GM21423 (cell line): ENCODE data around the gene DSTN.

Experiments used
- ATAC-seq: cut with Tn5 transposase; IDR thresholded peaks from one replicate; pipeline ENCODE4 v1.9.1; 2021; ENCODE audit warnings: mild to moderate bottlenecking, moderate library complexity; ENCODE audit not compliant: unreplicated experiment

DSTN gene

DNA sequence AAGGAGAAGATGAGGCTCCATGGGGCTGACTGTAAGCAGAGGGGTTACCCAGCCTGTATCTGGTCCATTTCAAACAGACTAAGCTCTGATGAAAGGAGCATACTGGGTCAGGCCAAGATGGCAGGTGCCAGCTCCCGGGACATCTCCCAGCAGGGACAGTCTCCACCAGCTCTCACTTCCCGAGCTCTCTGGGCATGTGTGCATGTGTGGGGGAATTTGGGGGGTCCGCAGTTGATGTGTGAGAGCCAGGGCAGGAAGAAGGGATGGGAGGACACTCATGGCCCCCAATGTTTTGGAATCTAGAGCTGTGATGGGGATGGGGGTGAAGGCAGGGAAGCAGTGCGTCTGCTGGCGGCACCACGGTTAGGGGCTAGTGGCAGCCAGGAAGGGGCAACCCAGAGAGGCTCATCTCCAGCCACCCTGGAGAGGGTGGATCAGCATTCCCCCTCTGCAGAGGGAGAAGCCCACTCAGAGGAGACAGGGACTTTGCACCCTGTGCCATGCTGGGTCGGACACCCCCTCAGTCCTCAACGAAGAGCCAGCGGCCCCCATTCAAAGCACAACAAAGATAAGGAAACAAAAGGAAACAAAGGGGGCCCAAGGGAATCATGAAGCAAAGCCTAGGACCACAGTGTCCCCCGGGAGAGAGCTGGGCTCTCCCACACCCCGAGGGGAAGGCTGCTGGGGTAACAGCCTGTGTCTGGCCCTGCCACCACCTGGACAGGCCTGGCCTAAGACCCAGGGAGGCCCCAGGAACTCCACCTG lies 52.4 kb downstream of the DSTN start:
- no peak for ATAC-seq

DNA sequence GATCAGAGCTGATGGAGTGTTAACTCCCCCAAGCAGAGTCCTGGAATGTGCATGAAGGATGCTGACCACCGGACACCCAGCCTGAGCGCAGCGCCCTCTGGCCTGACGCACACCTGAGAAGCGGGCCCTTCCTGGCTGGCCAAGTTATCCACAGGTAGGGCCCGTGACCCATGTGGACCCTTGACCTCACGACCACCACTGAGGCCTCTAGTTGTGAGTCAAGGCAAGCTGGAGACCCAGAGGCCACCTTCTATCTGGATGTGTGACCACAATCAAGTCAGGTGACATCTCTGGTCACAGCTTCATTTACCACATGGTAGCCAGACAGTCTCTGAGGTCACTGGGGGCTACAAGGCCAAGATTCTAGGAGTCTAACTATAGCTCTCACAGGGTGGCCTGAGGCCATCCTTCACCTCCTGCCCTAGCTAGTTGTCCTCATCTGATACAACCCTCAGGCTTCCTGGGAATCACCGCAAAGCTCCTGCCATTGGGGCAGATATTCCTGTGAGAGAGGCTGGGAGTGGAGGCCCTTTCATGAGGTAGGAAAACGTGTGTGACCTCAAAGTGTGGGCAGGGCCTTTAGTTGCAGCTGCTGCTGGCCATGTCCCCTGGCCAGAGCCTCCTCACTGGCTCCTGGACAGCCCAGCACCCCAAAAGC lies 53.1 kb downstream of the DSTN start:
- ATAC-seq: no peak

DNA sequence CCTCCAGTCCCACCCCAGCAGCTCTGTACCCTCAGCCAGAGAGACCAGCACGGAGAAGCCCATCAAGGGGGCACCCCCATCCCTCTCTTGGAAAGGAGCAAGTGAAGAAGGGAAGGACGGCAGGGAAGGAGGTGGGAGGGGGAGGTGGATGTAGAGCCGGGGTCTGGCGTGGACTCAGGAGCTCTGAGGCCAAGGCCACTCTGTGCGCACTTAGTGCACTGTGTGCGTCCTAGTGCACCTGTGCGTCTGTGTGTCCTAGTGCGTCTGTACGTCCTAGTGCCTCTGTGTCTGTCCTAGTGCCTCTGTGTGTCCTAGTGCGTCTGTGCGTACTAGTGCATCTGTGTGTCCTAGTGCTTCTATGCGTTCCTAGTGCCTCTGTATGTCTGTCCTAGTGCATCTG lies 54.2 kb downstream of the DSTN start:
- no peak for ATAC-seq

DNA sequence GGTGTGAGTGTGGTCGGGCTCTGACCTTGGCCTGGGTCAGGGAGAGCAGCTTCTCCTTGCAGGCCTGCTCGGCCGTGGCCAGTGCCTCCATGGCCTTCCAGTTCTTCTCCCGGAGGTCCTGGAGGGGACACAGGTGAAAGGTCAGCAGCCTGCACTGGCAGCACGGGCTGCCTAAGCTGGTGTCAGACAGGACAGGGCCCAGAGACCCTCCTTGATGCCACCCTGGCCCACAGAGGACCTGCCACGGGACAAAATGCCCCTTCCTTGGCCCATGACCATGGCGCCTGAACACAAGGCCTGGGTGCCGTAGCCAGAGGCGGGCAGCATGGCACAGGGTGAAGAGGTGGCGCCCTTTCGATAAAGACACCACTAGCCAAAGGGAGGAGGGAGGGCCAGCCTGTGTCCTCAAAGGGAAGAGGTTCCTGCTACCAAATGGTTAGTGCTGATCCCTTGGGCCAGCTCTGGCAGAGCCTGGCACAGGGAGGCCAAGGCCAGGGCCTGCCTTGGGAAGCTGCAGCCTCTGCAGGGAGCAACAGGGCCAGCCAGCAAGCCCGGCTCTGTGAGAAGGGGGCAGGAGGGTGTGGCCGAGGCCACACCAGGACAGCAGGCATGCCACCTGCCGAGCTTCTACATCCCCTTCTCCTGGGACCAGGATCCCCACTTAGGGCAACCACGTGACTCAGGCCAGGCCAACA lies 54.8 kb downstream of the DSTN start:
- ATAC-seq: no peak

DNA sequence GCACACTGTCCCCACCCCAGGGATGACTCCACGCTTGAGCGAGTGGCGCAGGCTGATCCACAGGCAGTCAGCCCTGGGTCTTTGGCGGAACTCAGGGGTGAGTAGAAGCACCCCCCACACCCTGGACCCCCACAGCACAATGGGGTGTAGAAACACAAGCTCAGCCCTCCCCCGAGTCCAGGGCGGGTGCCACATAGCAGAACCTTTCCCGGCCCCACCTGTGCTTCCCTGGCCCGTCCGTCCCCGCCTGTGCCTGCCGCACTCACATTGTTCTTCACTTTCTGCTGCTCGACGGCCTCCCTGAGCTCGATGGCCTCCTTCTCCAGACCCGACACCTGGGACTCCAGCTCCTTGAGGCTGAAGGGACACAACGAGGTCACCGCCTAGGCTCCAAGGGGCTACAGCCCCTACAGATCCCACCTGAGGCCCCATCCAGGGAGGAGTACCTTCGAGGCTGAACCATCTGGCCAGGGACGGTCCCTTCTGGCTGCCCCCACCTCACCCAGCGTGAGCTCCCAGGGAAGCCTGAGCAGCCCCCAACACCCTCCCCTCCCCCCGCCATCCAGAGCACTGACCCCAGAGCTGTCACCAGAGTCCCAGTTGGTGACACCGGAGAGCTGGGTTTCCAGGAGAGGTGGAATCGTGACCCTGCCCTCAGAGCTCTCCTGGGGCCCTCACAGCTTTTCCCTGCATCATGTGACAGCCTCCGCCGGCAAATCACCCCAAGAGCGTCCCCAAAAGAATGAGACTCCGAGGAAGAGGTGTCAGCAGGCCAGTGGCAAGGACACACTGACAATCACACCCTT lies 55.6 kb downstream of the DSTN start:
- no peak for ATAC-seq

DNA sequence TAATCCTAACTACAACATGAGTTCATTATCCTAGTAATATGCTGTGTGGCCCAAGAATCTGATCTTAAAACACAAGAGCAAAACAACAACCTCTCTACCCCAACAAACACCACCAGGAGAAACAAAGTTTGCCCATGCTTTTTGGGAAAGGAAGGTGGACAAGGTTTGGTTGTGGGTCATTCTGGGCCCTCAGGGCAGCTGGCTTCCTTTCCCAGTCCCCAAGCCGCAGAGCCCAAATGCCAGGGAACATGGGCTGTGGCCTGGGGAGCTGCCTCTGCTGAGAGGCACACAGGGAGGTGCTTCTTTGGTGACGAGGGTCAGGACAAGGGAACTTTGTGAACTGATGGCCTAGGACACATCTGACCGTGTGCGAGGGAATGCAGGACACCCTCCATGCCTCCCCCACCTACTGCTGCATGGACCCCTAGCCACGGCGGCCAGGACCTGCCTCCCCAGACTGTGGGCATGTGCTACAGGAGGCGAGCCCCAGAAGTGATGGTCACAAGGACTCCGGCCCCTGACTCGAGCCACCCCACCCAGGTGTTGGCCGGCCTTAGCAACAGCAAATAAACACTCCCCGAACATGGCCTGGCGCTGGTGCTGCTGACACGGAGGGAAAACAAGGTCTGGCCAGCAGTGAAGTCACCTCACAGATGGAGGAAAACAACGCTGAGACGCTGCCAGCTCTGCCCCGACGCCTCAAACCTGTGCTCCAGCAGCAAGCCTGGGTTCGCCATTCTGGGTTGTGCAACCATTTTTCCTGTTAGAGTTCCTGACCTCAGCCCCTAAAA lies 56.5 kb downstream of the DSTN start:
- ATAC-seq: no peak

DNA sequence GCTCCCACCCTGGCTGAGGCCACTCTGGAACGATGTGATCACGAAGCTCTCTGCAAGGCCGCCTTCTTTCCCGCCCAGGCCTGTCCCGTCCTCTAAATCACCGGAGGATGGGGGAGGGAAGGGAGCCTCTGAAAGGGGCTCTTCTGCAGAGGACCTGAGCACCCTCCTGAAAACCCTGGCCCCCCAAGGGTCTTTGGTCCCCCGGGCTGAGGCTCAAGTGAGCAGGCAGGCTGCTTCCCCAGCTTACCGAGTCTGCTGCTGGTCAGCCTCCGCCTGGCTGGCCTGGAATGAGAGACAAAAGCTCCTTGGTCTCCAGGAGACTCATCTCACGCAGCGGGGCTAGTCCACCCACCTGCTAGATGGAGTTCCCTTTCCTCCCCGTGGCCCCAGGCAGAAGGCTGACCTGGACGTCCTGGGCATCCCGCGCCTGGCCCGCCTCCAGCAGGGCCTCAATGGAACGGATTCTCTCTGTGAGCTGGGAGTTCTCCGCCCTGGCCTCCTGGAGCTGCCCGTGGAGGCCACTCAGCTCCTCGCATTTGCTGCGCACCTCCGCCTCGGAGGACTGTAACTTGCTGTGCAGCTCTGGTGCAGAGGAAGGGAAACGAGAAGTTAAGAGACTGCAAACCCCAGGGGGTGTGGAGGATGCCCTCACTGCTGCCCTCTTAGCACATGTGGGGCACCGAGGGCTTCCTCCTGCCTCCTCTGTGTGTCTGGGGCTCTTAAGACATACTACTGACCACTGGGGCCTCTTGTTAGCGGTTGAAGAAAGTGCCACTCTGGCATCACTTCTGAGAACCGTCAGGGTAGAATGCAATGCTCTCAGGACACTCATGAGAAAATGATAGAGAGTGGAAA lies 57.5 kb downstream of the DSTN start:
- ATAC-seq: no peak

DNA sequence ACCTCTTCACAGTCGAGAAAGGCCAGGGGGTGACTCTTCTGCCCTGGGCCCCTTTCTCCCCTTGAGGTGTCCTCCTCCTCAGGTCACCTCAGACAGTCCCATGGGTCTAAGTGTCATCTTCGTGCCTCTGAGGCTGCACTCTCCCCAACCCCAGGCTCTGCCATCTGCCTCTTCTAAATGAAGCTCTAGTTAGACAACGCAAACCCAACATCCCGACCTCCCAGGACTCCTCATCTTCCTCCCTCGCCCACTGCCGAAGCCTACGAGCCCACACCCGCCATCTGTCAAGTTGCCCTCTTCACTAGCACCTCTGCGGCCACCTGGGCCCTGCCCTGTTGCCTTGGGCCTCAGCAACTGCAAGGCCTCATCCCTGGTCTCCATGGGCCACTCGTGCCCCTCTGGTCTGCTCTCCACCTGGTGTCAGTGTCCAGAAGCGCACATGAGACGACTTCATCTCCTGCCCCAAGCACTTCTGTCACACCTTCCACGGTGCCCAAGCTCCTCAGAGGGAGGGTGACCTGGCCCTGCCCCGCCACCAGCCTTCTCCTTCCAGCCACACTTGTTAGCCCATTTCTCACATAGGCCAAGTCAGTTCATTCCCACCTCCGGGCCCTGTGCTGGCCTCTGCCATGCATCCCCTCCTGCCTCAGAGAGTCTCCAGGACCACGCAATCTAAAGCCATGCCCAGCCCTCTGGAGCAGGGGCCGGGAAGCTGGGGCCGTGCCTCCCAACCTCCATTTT lies 58.4 kb downstream of the DSTN start:
- ATAC-seq: no peak

DNA sequence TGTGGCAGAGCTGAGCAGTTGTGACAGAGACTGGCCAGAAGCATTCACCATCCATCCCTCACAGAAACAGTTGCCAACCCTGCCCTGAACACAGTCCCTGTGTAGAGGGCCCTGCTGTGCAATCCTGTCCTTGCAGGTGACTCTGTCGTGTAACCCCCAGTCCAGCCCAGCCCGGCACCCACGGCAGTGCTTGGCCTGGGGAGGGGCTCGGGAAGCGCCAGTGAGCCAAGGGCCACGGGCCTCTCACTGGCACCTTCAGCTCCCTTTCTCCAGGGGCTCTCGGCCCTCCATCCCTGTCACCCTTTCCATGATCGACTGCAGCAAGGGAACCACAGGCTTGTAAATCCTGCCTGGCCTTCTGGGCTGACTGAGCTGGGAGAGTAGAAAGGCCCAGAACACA lies 59.1 kb downstream of the DSTN start:
- ATAC-seq: no peak

DNA sequence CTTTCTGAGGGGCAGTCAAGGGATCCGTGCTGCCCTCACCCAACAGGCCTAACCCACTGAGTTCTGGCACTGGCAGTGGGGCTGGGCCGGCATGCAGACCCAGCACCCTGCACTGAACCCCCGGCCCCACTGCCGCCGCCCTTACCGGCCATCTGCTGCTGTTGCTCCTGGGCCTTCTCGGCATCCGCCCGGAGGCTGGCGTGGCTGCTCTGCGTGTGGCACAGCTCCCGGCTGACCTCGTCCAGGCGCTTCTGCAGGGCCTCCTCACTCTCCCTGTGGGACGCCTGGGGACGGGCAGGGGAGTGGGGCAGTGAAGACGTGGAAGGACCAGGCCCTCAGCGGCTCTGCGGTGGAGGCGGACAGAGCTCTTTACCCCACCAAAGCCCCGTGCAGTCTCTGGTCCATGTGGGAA lies 59.8 kb downstream of the DSTN start:
- ATAC-seq: no peak

DNA sequence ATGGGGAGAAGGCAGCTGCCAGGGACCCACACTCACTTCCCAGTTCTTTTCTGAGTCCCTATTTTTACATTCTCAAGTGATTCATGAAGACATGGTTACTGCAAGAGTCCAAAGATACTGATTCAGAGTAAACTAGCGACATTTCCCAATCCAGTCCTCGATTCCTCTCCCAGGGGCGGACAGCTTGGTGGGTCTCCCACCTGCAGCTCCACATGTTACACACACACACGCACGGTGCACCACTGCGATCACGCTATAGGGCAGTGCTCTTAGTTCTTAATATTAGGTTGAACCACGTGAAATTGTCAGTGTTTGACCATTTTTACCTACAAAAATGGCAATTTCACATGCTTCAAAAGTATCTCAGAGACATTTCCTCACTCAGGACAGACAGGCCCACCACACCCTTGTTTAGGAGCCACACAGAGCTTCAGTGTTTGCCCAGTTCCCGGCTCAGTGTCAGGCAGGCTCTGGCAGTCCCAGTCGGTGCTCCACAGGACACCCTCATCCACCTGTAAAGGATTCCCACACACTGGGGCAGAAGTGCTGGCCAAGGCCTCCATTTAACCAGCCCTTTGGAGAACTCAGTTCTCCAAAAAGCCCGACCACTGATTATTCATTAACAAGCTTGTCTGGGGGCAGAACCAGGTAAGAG lies 60.4 kb downstream of the DSTN start:
- no peak for ATAC-seq

DNA sequence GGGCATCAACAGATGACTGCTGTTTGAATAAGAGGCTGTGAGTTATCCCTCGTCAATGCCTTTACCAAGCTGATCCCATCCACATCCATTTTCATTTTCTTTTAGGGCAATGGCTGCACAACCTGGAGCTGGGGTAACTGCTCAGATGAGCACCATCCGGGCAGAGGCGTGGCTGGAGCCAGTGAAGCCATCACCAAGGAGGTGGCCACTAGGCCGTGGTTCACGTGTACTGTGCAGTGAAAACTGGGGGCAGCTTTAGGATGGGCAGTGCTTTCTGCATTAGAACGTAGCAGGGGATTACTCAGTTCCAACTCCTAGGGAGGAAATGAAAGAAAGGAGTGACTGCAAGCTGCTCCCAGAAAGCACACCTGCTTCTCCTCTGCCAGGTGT lies 60.9 kb downstream of the DSTN start:
- no peak for ATAC-seq

DNA sequence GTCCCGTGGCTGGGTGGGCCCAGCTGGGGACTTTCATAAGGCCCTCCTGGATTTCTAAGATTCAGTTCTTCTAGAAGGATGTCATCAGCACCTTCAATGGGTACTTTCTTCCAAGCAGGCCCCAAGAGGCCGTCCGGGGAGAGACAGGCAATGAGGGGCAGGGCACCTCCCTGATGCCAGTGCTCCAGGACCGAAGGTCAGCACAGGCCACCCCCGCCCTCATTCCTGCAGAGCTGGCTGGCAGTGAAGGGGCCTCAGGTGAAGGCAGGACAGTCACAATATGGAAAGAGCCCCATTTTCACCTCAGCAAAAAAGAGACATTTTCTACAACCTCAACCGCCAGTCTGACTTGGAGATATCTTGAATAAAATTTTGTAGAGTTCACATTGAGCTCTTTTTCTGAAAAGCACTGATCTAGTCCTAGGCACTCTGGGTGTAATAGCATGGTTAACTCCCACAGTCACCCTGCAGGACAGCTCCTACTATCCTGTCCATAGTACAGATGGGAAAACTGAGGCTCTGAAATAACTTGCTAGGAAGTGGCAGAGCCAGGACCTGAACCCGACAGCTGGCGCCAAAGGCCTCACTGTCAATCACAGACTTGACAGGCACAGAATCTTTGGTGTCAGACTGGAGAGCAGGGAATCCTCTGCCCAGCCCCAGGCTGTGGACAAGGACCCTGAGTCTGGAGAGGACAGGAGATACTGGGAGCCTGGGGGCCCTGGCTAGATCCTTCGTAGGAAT lies 61.9 kb downstream of the DSTN start:
- ATAC-seq: no peak

DNA sequence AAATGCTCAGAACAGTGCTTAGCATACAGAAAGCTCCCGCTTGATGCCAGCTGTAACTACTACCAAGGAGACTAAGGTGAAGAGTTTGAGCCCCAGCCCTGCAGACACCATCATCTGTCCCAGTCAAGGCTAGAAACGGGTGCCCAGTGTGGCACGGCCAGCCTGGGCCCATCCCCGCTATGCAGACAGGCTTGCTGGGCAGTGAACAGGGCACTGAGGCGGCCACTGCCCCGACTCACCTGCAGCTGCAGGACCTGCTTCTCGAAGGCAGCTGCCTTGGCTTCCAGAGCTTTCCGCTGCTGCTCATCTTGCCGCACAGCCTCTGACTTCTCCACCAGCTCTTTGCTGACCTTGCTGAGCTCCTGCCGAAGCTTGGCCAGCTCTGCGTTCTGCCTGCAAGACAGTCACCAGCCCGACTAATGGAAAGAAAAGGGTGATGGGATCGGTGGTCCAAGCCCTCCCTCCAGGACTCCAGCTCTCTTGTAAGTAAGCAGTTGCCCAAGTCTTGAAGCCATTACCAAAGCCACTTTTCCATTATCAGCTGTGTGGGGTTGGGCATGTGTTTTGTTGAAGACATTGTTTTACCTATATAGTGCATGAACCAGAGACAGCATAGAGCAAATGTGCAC lies 63.5 kb downstream of the DSTN start:
- ATAC-seq: no peak

DNA sequence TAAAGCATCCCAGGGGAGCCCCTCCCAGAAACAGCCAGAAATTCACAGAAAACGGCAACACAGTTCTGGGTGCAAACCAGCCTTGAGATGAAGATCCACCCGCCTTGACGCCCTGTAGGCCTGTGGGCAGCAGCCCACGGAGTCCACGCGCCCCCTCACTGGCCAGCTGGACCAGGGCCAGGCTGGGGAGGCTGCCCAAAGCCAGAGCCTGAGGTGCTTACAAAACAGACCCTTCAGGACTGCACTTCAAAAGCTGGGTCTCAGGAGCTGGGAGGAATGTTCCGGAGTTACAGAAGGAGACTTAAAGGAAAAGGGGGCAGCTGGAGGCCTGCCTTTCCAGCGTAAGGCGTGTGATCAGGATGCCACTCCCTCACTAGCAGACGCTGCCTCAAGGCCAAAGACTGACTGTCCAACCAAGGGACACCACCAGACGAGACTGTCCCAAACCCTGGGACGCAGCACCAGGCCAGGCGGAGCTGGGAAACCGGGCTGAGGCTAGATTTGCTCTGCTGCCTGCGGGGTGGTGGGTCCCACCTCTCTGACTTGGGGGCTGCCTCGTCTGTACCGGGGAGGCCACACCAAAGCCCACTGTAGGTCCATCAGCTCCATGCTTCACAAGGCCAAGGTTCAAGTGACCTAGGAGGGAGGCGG lies 64.1 kb downstream of the DSTN start:
- no peak for ATAC-seq

DNA sequence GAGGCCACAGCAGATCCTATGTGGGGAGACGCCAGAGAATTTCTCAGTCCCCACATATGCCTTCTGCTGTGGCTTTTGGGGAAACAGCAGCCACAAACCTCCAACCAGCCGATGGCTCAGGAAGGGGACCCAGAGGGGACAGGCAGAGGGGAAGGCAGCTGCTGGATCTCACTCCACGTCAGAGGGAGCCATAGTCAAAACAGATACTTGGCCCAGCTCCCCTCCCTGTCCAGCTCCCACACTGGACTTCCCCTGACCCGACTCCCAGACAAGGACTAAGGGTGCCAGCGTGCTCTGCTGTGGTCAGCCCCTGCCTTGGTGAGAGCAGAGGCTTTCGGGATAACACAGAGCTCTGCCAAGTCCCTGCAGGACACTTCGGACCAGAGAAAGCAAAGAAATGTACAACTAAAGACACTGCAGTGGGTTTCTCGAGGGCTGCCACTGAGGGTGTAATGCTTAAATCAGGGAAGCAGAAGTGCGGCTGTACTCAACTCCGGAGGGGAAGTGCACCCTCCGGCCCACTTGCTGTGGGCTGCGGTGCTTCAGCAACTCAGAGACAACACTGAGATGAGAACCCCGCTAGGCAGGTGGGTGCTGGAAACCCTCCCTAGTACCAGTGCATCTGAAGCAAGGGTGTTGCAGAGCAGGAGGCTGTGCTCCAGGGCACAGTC lies 64.9 kb downstream of the DSTN start:
- no peak for ATAC-seq
